ENCODE data around the gene B2M.

DNA sequence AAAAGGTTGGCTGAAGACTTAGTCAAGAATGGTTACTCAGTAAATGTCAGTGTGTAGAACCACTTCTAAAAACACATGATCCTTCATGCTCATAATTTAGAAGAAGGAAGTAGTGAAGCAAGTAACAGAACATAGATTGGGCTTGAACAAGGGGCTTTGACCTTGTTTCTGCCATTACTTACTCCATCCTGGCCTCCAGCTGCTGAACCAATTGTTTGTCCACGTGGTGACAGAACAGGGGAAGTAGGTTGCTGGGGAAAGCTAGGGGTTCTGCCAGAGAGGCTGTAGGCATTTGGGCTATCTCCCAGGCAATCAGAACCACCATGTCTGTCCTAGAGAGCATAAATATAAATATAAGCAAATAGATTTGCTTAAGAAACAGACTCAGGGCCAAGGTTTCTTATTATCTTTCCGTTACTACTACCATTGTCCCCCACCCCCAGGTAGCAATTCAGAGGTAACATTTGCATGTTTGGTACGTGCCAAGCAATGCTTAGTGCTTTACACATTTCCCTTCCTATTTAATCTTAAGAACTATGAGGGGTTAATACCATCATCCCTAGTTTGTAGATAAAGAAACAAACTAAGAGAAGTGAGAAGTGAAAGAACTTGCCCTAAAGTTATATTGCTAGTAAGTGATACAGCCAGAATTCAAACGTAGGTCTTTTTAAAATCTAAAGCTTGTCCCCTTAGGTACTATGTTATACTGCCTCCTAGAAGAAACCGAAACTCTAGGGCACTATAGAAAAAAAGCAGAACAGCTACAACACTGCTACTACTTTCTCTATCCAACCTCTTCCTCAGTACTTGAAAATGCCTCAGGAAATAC lies 44.9 kb upstream of the B2M start:
- TF ChIP-seq POLR2A (IDR thresholded peaks at IDR 0.05; ENCODE audit: control extremely low read depth in 1 of 2, low read depth in 2 of 2, low read length in 2 of 2): no peak
- TF ChIP-seq PHF8 (conservative IDR thresholded peaks at IDR 0.05; ENCODE audit: low read depth, low read length): no peak

Data from H1 (cell line).